ENCODE data around the gene SPATA13. TPM values are rescaled to one million over a fixed set of nuclear protein-coding genes. Genes with fewer than 3 reads are reported as not detected.
A peak's percentile ranks its signal among the peaks of the same experiment; 100 is the strongest.

SPATA13 gene
- total RNA-seq, 1 experiment from 2014 or later = 21.4 TPM

- no peak overlapping the region for H2AFZ ChIP-seq (ENCODE audit: low read depth, low read length, poor library complexity, severe bottlenecking)
- H3K27me3 ChIP-seq (ENCODE audit: insufficient read depth, low read length) = no peaks in the 10 kb centered on the region
- H3K4me3 ChIP-seq (replicated peaks in 1 of 2; ENCODE audit: low read depth in 1 of 2, low read length in 2 of 2) = no peak overlapping the region
- no peaks in the 10 kb centered on the region for H3K9me3 ChIP-seq (ENCODE audit: control insufficient read depth in 1 of 2, insufficient read depth in 1 of 2, low read depth in 1 of 2, low read length in 2 of 2)
- peak; percentile 59 for ATAC-seq
- TF ChIP-seq SP1 (IDR thresholded peaks at IDR 0.05; ENCODE audit: low read depth) (no peak), ZBTB33 (IDR thresholded peaks at IDR 0.05; ENCODE audit: extremely low read depth, insufficient replicate concordance, low read length) (no peak), YY1 (IDR thresholded peaks at IDR 0.05; ENCODE audit: extremely low read depth, insufficient replicate concordance, low read depth, low read length) (no peak), CTCF (IDR thresholded peaks at IDR 0.05 in 2 of 3, conservative IDR thresholded peaks at IDR 0.05 in 1 of 3; ENCODE audit: borderline replicate concordance in 1 of 3, insufficient read depth in 1 of 3, low read depth in 2 of 3, low read length in 2 of 3) (no peak), RAD21 (IDR thresholded peaks at IDR 0.05; ENCODE audit: low read depth) (no peak)
- peaks cover 34% of the 10 kb centered on the region for H3K79me2 ChIP-seq (ENCODE audit: insufficient read depth, low read length)
- H3K36me3 ChIP-seq (ENCODE audit: control insufficient read depth in 1 of 2, insufficient read depth in 2 of 2, low read length in 2 of 2) = no peaks in the 10 kb centered on the region
- H3K4me1 ChIP-seq (ENCODE audit: control insufficient read depth in 1 of 2, insufficient read depth in 2 of 2, low read length in 2 of 2) = peaks cover 11 to 13% of the 10 kb centered on the region in 2 experiments; a peak in 3 of 4 replicates
- H4K20me1 ChIP-seq (ENCODE audit: insufficient read depth) = no peaks in the 10 kb centered on the region
- ChIA-PET CTCF (interaction anchor here (0.9 to 3.7 kb wide), 4 partner anchors 11 to 302 kb away, joined by 3 to 51 read pairs (median 32); no protein-coding TSS in a partner anchor), RAD21 (ENCODE audit: low non-redundant PET in 1 of 2, low total read pairs in 2 of 2, uncharacterized antibody in 2 of 2, unreplicated experiment in 2 of 2) (interaction anchor here (0.6 to 1.9 kb wide), 3 partner anchors 57 to 164 kb away, joined by 3 to 5 read pairs (median 4); partner anchors contain the start of gene SPATA13 (in 2 of the 2)), POLR2A (interaction anchor here (1.4 kb wide), 1 partner anchor 197 kb away, joined by 3 read pairs; no protein-coding TSS in a partner anchor)
- H3K9me2 ChIP-seq (ENCODE audit: insufficient read depth) = no peaks in the 10 kb centered on the region
- intact Hi-C loops (cut with micrococcal nuclease) = loop anchor here (2.0 kb wide), 1 partner anchor 297 kb away; no protein-coding TSS in a partner anchor
- BruUV-seq (replicated peaks) = no TSS peak
- H3K27ac ChIP-seq (ENCODE audit: low read depth, low read length) = no peak overlapping the region
- DNase-seq (ENCODE audit: low read depth, low spot score) = no peak
- no peak overlapping the region for H3K9ac ChIP-seq (ENCODE audit: low read length)
- peak overlapping the region; percentile 4; the same call in 1 of the 2 replicates for H3K4me2 ChIP-seq (ENCODE audit: low read length)
Measured at GRCh38 chr13:24217601-24218281, 57.2 kb downstream of the SPATA13 start.

Data from HCT116 (cell line).